Body of pancreas (tissue), 4 donors: ENCODE measurements around the gene NIPAL4.

ENCODE experiments used
- POLR2A ChIP-seq, 3 donors: fragments of 450-650 bp; IDR thresholded peaks; one replicate each; pipeline ENCODE4 v1.6.1; 2016; ENCODE audit warnings: antibody characterized with exemption in 3 of 3, mild to moderate bottlenecking in 2 of 3
- TF ChIP-seq, protein P1 (sequence below), 7 experiments: fragments of 450-650 bp in 4 of 7; fragments of 200-600 bp in 3 of 7; sonication (generic) in 3 of 7; IDR thresholded peaks; one replicate each; pipeline ENCODE4 v1.5.1; 2016 to 2019; ENCODE audit warnings: antibody characterized with exemption in 7 of 7

DNA sequence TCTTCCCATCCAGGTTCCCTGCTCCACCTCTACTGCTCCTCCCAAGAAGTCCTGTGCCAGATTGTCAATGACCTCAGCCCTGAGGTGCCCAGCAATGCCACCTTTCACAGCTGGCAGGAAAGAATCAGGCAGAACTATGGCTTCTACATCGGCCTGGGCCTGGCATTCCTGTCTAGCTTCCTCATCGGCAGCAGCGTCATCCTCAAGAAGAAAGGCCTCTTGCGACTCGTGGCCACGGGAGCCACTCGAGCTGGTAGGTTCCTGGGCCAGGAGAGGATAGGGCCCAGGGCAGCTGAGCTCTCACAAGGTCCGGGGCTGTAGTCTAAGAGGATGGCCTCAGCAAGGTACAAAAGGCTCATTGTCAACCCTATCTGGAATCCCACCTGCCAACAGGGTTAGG lies 3.1 kb downstream of the NIPAL4 start:
- TF ChIP-seq, protein P1, sequence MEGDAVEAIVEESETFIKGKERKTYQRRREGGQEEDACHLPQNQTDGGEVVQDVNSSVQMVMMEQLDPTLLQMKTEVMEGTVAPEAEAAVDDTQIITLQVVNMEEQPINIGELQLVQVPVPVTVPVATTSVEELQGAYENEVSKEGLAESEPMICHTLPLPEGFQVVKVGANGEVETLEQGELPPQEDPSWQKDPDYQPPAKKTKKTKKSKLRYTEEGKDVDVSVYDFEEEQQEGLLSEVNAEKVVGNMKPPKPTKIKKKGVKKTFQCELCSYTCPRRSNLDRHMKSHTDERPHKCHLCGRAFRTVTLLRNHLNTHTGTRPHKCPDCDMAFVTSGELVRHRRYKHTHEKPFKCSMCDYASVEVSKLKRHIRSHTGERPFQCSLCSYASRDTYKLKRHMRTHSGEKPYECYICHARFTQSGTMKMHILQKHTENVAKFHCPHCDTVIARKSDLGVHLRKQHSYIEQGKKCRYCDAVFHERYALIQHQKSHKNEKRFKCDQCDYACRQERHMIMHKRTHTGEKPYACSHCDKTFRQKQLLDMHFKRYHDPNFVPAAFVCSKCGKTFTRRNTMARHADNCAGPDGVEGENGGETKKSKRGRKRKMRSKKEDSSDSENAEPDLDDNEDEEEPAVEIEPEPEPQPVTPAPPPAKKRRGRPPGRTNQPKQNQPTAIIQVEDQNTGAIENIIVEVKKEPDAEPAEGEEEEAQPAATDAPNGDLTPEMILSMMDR (IDR thresholded peaks at IDR 0.05), result no peak
- TF ChIP-seq POLR2A (IDR thresholded peaks at IDR 0.05), result no peak
